GM11168 (cell line): ENCODE data around the gene MLPH.

Experiments
- in situ Hi-C: fragments of 300-500 bp; cut with MboI; formaldehyde crosslinking; loops from one replicate; pipeline ENCODE4 v1.12.0; 2022; ENCODE audit warnings: low sequenced_read_pairs; ENCODE audit not compliant: unreplicated experiment

The MLPH gene

DNA sequence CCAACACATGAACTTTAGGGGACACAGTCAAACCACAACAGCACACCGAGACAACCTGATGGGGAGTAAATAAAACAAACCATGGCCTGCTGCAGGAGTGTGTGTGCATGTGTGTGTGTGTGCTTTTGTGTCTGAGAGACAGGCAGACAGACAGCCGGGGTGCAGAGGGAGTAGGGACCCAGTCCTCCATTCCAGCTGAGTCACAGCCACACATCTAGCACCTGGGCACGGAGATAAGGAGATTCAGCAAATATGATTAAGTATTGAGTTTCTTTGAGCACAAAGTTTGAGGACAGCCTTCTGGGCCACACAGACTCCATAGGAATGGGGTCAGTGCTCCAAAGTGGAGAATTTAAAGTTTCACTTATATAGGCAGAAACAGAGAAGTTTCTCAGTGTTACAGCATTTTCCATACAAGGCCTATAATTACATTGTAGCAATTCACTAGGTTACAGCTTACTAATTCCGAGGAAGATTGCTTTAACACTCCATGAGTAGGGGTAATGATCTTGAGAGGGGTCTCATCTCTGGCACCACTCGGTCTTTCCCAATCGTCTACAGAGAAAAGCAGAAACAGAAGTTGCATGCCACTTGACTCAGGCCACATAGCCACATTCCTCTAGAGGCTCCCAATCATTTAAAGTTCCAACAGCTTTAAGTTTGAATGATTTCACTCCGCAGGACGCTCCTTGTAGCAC, 48.5 kb downstream of the MLPH start:
- in situ Hi-C loops = no loop called here

GRCh38 chr2:237536083-237536415, 49.0 kb downstream of the MLPH start:
- in situ Hi-C loops = no loop called here

DNA sequence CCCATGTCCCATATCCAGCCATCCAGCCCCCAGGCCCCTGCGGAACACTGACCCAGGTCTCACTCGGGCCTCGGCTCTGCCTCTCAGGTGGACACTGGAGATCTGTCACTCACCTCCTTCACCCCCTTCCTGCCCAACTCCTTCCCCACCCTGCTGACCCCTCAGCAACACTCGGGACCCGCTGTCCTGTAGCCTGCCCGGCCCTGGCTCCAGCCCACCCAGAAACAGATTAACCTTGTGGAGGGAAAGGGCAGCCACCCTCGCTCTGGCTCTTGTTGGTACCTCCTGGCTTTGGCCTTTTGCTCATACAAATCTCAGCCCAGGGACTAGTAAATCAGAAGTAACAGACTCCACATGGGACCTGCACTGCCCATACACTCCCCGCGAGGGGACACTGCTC, 49.6 kb downstream of the MLPH start:
- in situ Hi-C loops = no loop called here

DNA sequence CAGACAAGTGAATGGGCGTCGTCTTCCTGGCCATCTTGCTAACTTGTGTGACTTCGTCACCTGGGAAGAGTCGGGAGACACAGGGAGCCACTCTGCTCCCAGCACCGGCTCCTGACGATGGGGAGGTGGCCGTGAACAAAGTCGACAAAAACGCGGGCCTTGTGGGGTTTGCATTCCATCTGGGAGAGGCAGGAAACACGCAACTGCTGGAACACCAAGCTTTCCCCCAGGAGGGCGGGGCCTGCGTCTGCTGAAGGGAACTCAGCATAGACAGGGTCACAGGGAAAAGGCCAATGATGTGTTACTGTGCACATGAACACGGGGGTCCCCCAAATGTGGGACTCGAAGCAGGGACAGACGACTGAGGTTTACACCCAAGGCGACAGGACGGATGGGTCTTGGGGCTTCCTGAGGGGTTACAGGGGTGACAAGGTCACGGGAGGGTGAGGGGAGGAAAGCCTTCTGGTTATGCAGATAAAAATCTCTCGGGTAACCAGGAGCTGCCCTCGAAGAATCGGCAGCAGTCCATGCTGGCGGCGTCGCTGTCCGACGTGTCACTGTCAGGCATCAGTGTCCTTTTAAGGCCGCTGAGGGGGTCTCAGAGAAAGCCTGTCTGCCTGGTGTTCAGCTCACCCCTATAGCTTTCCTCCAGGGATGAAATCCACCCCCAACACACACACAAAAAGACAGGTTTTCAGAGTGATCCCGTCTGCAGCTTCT, 51.1 kb downstream of the MLPH start:
- in situ Hi-C loops = no loop called here

GRCh38 chr2:237538901-237539300, 51.9 kb downstream of the MLPH start:
- in situ Hi-C loops = no loop called here

- in situ Hi-C loops = no loop called here
Measured at GRCh38 chr2:237539681-237540080, 52.6 kb downstream of the MLPH start.

- in situ Hi-C loops = no loop called here
Measured at GRCh38 chr2:237540223-237540775, 53.2 kb downstream of the MLPH start.

DNA sequence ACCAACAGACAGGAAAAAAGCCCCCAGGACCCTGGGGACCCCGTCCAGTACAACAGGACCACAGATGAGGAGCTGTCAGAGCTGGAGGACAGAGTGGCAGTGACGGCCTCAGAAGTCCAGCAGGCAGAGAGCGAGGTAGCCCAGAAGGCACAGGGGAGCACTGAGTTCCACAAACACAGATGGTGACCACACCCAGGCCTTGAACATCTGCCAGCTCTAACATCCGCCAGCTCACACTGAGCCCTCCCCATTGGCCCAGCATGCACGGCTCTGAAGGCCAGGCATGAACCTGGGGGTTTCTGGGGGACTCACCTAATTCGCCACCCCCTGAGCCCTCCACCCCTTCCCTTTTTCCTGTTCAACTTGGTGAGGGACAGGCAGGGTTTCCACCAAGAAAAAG, 53.8 kb downstream of the MLPH start:
- in situ Hi-C loops = no loop called here

DNA sequence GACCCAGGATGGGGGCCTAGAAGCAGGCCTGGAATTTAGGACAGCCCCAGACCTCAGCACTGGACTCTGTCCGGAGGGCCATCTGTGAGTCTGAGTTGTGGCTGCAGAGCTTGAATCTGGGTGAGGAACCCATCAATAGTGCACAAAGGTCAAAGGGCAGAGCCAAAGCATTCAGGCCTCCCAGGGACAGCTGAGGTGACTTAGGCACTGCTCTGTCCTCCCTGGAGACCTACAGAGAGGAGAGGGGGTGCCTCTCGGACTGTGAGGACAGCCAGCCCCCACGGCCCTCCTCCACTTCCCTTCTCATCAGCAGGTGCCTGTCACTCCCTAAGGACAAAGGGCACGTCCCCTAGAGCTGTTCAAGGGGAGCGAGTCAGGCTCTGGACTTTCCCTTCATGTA, 54.2 kb downstream of the MLPH start:
- in situ Hi-C loops = no loop called here

DNA sequence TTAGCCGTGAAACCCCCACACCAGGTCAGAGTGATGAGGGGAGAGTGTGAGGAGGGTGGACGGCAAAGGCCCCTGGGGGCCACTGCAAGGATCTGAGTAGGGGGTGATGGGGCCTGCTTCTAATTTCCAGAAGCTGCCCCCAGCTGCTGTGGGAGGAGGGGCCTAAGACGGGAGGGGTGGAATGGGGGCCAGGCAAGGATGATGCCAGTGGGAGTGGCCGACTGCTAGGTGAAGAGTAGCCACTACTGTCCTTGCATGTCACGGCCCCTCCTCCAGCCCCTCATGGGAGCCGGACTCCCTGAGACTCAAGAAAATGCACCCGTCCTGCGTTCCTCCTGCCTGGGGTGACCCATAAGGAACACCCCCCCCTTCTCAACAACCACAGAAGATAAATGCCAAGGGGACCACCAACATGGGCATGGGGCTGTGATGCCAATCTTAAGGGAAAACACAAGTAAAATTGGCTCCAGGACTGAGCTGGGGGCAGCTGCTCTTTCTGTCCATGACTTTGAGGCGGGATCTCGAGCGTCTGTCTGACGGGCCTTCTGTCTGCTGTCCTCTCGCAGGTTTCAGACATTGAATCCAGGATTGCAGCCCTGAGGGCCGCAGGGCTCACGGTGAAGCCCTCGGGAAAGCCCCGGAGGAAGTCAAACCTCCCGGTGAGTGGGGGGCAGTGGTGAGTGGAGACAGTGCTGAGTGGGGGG, 55.1 kb downstream of the MLPH start:
- in situ Hi-C loops = no loop called here

GRCh38 chr2:237546040-237546875, 59.2 kb downstream of the MLPH start:
- in situ Hi-C loops = no loop called here

- in situ Hi-C loops = no loop called here
Measured at GRCh38 chr2:237546876-237547395, 59.9 kb downstream of the MLPH start.

DNA sequence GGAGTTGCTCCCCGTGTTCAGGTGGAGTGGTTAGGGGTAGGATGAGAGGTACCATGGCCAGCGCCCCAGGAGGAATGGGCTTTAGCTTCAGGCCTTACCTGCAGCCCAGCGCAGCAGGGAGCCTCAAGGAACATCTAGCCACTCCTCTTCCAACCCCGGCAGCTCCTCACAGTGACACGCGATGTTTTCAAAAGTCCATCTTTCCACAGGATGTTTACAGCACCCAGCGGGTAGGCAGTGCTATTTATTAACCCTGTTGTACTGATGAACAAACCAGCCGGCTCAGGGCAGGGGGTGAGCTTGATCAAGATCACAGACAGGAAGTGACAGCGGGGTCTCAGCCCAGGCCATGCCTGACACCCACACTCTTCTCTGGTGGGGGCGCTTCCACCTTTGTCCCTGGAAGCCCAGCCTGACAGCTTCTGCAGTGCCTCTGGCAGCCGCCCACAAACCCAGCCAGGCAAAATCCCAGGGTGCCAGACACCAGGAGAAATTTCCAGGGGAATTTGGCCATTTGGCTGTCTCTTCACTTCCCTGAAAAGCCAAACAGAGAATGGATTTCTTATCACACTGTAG, 60.9 kb downstream of the MLPH start:
- in situ Hi-C loops = no loop called here

- in situ Hi-C loops = no loop called here
Measured at GRCh38 chr2:237549216-237549615, 62.2 kb downstream of the MLPH start.

GRCh38 chr2:237549643-237550415, 62.8 kb downstream of the MLPH start:
- in situ Hi-C loops = no loop called here

DNA sequence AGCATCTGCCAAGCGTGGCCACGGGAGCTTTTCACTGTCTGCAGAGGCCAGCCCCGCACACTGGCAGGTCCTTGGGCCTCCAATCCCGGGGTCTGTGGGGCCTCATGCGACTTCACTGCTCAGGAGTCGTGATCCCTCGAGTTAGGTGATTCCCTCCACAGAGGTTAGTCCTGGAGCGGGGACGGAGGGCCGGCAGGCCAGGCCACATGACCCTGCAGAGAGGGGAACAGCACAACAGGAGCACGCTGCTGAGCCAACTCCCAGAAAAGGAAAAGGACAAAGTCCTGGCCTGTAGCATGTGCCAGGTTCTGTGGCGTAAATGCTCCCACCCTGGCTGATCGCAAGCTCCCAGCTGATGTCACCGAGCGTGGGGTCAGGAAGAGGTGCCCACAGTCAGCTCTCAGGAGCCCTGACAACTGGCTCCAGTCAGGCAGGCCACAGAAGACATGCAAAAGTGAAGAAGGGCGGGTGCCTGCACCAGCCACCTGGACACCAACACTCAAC, 64.1 kb downstream of the MLPH start:
- in situ Hi-C loops = no loop called here

GRCh38 chr2:237552908-237553307, 65.9 kb downstream of the MLPH start:
- in situ Hi-C loops = no loop called here

DNA sequence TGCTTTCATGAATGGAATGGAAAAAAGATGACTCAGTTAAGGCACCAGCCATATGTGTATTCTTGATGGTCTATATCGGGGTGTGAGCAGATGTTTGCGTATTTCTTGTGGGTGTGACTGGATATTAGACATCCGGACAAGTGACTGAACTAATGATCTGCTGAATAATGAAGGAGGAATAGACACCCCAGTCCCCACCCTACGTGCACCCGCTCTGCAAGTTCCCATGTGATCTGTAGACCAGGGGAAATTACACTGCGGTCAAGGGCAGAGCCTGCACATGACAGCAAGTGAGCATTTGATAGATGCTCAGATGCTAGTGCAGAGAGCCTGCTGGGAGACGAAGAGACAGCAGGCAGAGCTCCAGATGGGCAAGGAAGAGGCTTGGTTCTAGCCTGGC, 66.9 kb downstream of the MLPH start:
- in situ Hi-C loops = no loop called here

- in situ Hi-C loops = no loop called here
Measured at GRCh38 chr2:237555560-237555959, 68.5 kb downstream of the MLPH start.
